Trophoblast cell (in vitro differentiated cells and primary cell): ENCODE data around the gene MEF2A.

ENCODE experiments used
- DNase-seq, 2 donors: peaks; one replicate each; pipeline ENCODE4 v3.0.0-alpha.2; 2016
- H2AFZ ChIP-seq: 2 replicates; pipeline ENCODE4 v1.6.1; 2013; ENCODE audit warnings: low read length, moderate library complexity, mild to moderate bottlenecking; ENCODE audit not compliant: insufficient read depth, poor library complexity
- H2AK5ac ChIP-seq: 2 replicates; pipeline ENCODE4 v1.6.1; 2013; ENCODE audit warnings: mild to moderate bottlenecking, low read length
- H2BK120ac ChIP-seq: 2 replicates; pipeline ENCODE4 v1.6.1; 2013; ENCODE audit warnings: low read length, mild to moderate bottlenecking, moderate library complexity; ENCODE audit not compliant: insufficient read depth, poor library complexity
- H2BK12ac ChIP-seq: 2 replicates; pipeline ENCODE4 v1.6.1; 2013; ENCODE audit warnings: mild to moderate bottlenecking, low read length, moderate library complexity
- H2BK5ac ChIP-seq: 2 replicates; pipeline ENCODE4 v1.6.1; 2013; ENCODE audit warnings: low read length, low read depth, moderate library complexity, mild to moderate bottlenecking; ENCODE audit not compliant: poor library complexity
- H3K14ac ChIP-seq: 2 replicates; pipeline ENCODE4 v1.6.1; 2013; ENCODE audit warnings: mild to moderate bottlenecking, low read length
- H3K18ac ChIP-seq: 2 replicates; pipeline ENCODE4 v1.6.1; 2013; ENCODE audit warnings: mild to moderate bottlenecking, low read length
- H3K23ac ChIP-seq: 2 replicates; pipeline ENCODE4 v1.6.1; 2013; ENCODE audit warnings: low read length
- H3K27ac ChIP-seq: 2 replicates; pipeline ENCODE4 v1.5.1; 2013; ENCODE audit warnings: low read depth, mild to moderate bottlenecking, inconsistent platforms, low read length, moderate library complexity
- H3K27me3 ChIP-seq: 2 replicates; pipeline ENCODE4 v1.6.1; 2013; ENCODE audit warnings: inconsistent platforms, mild to moderate bottlenecking, low read length, moderate library complexity; ENCODE audit not compliant: insufficient read depth
- H3K36me3 ChIP-seq, 2 experiments: 1 replicate in 1 of 2; 2 replicates in 1 of 2; pipeline ENCODE4 v1.6.1; 2013; ENCODE audit warnings: low read length in 2 of 2, mild to moderate bottlenecking in 2 of 2, moderate library complexity in 1 of 2; ENCODE audit not compliant: insufficient read depth in 2 of 2, control insufficient read depth in 1 of 2
- H3K4ac ChIP-seq: 2 replicates; pipeline ENCODE4 v1.6.1; 2013; ENCODE audit warnings: low read depth, mild to moderate bottlenecking, low read length, moderate library complexity
- H3K4me1 ChIP-seq, 2 experiments: 1 replicate in 1 of 2; 2 replicates in 1 of 2; pipeline ENCODE4 v1.6.1; 2013; ENCODE audit warnings: low read length in 2 of 2, mild to moderate bottlenecking in 2 of 2, moderate library complexity in 1 of 2; ENCODE audit not compliant: insufficient read depth in 2 of 2, control insufficient read depth in 1 of 2
- H3K4me2 ChIP-seq: 2 replicates; pipeline ENCODE4 v1.6.1; 2013; ENCODE audit warnings: inconsistent platforms, mild to moderate bottlenecking, low read length, moderate library complexity
- H3K4me3 ChIP-seq: 2 replicates; pipeline ENCODE4 v1.5.1; 2013; ENCODE audit warnings: mild to moderate bottlenecking, low read depth, low read length, inconsistent platforms
- H3K79me1 ChIP-seq: one replicate; pipeline ENCODE4 v1.6.1; 2013; ENCODE audit warnings: low read length
- H3K79me2 ChIP-seq: 2 replicates; pipeline ENCODE4 v1.6.1; 2013; ENCODE audit warnings: low read length, mild to moderate bottlenecking; ENCODE audit not compliant: control insufficient read depth, insufficient read depth, poor library complexity
- H3K9ac ChIP-seq: 2 replicates; pipeline ENCODE4 v1.6.1; 2013; ENCODE audit warnings: mild to moderate bottlenecking, low read length
- H3K9me3 ChIP-seq: 2 replicates; pipeline ENCODE4 v1.6.1; 2013; ENCODE audit warnings: low read depth, mild to moderate bottlenecking, control low read depth, inconsistent platforms, low read length; ENCODE audit not compliant: insufficient read depth
- H4K12ac ChIP-seq: 2 replicates; pipeline ENCODE4 v1.6.1; 2013; ENCODE audit warnings: low read depth, mild to moderate bottlenecking, low read length, moderate library complexity
- H4K8ac ChIP-seq: 2 replicates; pipeline ENCODE4 v1.6.1; 2013; ENCODE audit warnings: low read depth, mild to moderate bottlenecking, low read length, moderate library complexity
- H4K91ac ChIP-seq: one replicate; pipeline ENCODE4 v1.6.1; 2013; ENCODE audit warnings: low read depth, mild to moderate bottlenecking, low read length, moderate library complexity
- WGBS: extraction: QIAGEN DNeasy Blood & Tissue Kit; methylation state at CpG from one replicate; pipeline ENCODE4 v1.1.7; 2013; ENCODE audit warnings: missing lambda C conversion rate; ENCODE audit not compliant: insufficient read length, insufficient coverage; ENCODE audit errors: extremely low coverage; 5-methylcytosine and 5-hydroxymethylcytosine counted together

The MEF2A gene

GRCh38 chr15:99677540-99678134 is 111.9 kb downstream of the MEF2A start:
- Histone ChIP-seq H3K23ac (no peak overlapping the region), H3K4me3 (no peak overlapping the region), H4K91ac (no peak overlapping the region), H4K12ac (no peak overlapping the region), H2AK5ac (no peak overlapping the region), H3K4me1 (no peaks in the 10 kb centered on the region), H3K27me3 (no peaks in the 10 kb centered on the region), H3K9ac (no peak overlapping the region), H3K18ac (no peak overlapping the region), H2BK5ac (no peak overlapping the region), H3K14ac (no peak overlapping the region), H3K4me2 (no peak overlapping the region), H2BK120ac (no peak overlapping the region), H3K9me3 (no peaks in the 10 kb centered on the region), H3K36me3 (peaks cover 4 to 7% of the 10 kb centered on the region in 2 experiments), H3K27ac (no peak overlapping the region), H3K79me1 (no peaks in the 10 kb centered on the region), H3K4ac (no peak overlapping the region), H2BK12ac (no peak overlapping the region), H3K79me2 (no peaks in the 10 kb centered on the region), H4K8ac (no peak overlapping the region), H2AFZ (no peak overlapping the region)
- DNase-seq, result no peak
- no CpG with 5 or more reads among the region's 4 CpGs for WGBS

GRCh38 chr15:99680276-99680675 is 114.5 kb downstream of the MEF2A start:
- H3K4ac ChIP-seq, result no peak overlapping the region

GRCh38 chr15:99681990-99682389 is 116.2 kb downstream of the MEF2A start:
- Histone ChIP-seq H4K91ac (no peak overlapping the region), H3K4ac (no peak overlapping the region), H3K79me1 (no peaks in the 10 kb centered on the region), H3K14ac (no peak overlapping the region), H3K4me1 (no peaks in the 10 kb centered on the region), H3K4me2 (no peak overlapping the region), H3K36me3 (peaks cover 2 to 3% of the 10 kb centered on the region in 2 experiments), H3K4me3 (no peak overlapping the region), H3K27me3 (no peaks in the 10 kb centered on the region), H2BK120ac (no peak overlapping the region), H2BK12ac (no peak overlapping the region), H3K79me2 (no peaks in the 10 kb centered on the region), H3K9me3 (no peaks in the 10 kb centered on the region), H2BK5ac (no peak overlapping the region), H3K23ac (no peak overlapping the region), H2AK5ac (no peak overlapping the region), H3K27ac (no peak overlapping the region), H3K18ac (no peak overlapping the region), H4K8ac (no peak overlapping the region), H2AFZ (no peak overlapping the region), H3K9ac (no peak overlapping the region), H4K12ac (no peak overlapping the region)
- WGBS, result no CpG with 5 or more reads among the region's 1 CpG
- DNase-seq, result no peak

More at GRCh38 chr15:99680276-99680675, 114.5 kb downstream of the MEF2A start:
- H3K27me3 ChIP-seq, result no peaks in the 10 kb centered on the region
- no peak overlapping the region for H2BK12ac ChIP-seq
- H3K79me1 ChIP-seq, result no peaks in the 10 kb centered on the region
- no peak for DNase-seq
- H3K23ac ChIP-seq, result no peak overlapping the region
- no peak overlapping the region for H3K18ac ChIP-seq
- H3K36me3 ChIP-seq, result peaks cover 5 to 6% of the 10 kb centered on the region in 2 experiments
- no peaks in the 10 kb centered on the region for H3K9me3 ChIP-seq
- no peak overlapping the region for H2BK5ac ChIP-seq
- no peak overlapping the region for H4K8ac ChIP-seq
- no peak overlapping the region for H3K9ac ChIP-seq
- H3K27ac ChIP-seq, result no peak overlapping the region
- no peak overlapping the region for H4K12ac ChIP-seq
- H2AFZ ChIP-seq, result no peak overlapping the region
- no peak overlapping the region for H3K14ac ChIP-seq
- H3K79me2 ChIP-seq, result no peaks in the 10 kb centered on the region
- no peaks in the 10 kb centered on the region for H3K4me1 ChIP-seq
- no peak overlapping the region for H4K91ac ChIP-seq
- H3K4me3 ChIP-seq, result no peak overlapping the region
- no peak overlapping the region for H2BK120ac ChIP-seq
- no peak overlapping the region for H3K4me2 ChIP-seq
- no peak overlapping the region for H2AK5ac ChIP-seq

- H2AK5ac ChIP-seq, result no peak overlapping the region
- H4K12ac ChIP-seq, result no peak overlapping the region
- H3K27me3 ChIP-seq, result no peaks in the 10 kb centered on the region
- no peak overlapping the region for H3K27ac ChIP-seq
- no peak overlapping the region for H2BK5ac ChIP-seq
- no peak overlapping the region for H2BK120ac ChIP-seq
- no peak overlapping the region for H3K9ac ChIP-seq
- H3K36me3 ChIP-seq, result peaks cover 2 to 3% of the 10 kb centered on the region in 2 experiments
- no peak overlapping the region for H3K4me2 ChIP-seq
- H3K4me3 ChIP-seq, result no peak overlapping the region
- H2AFZ ChIP-seq, result no peak overlapping the region
- no peaks in the 10 kb centered on the region for H3K79me1 ChIP-seq
- DNase-seq, result no peak
- H4K91ac ChIP-seq, result no peak overlapping the region
- H3K9me3 ChIP-seq, result no peaks in the 10 kb centered on the region
- H3K79me2 ChIP-seq, result no peaks in the 10 kb centered on the region
- H3K18ac ChIP-seq, result no peak overlapping the region
- H3K4ac ChIP-seq, result no peak overlapping the region
- no peak overlapping the region for H3K23ac ChIP-seq
- no peak overlapping the region for H2BK12ac ChIP-seq
- H3K4me1 ChIP-seq, result no peaks in the 10 kb centered on the region
- no peak overlapping the region for H3K14ac ChIP-seq
- no peak overlapping the region for H4K8ac ChIP-seq
- WGBS, result no CpG with 5 or more reads among the region's 1 CpG
These were observed 116.7 kb downstream of the MEF2A start for GRCh38 chr15:99682455-99682854.
